Measurements from ENCODE around the gene RNF213. TPM values are rescaled to one million over a fixed set of nuclear protein-coding genes. Genes with fewer than 3 reads are reported as not detected.

Gene RNF213
- total RNA-seq, 1 donor from 2014 or later, result 29.6 TPM

GRCh38 chr17:80377798-80378197, 117.1 kb downstream of the RNF213 start:
- Mint-ChIP-seq H3K27me3 (ENCODE audit: low read depth) (no peaks in the 10 kb centered on the region), H3K27ac (ENCODE audit: unreplicated experiment) (no peak overlapping the region), H3K4me1 (no peaks in the 10 kb centered on the region), H3K9me3 (no peaks in the 10 kb centered on the region), H3K4me3 (no peak overlapping the region), H3K36me3 (ENCODE audit: low read depth) (peaks cover 2% of the 10 kb centered on the region)
- no peak for DNase-seq (ENCODE audit: low read depth, low spot score)
- no peak for TF ChIP-seq CTCF (conservative IDR thresholded peaks at IDR 0.05)

GRCh38 chr17:80379348-80379747, 118.7 kb downstream of the RNF213 start:
- no peak overlapping the region for H3K4me3 Mint-ChIP-seq
- no peaks in the 10 kb centered on the region for H3K27me3 Mint-ChIP-seq (ENCODE audit: low read depth)

GRCh38 chr17:80380068-80380467, 119.4 kb downstream of the RNF213 start:
- DNase-seq (ENCODE audit: low read depth, low spot score), result no peak
- Mint-ChIP-seq H3K27ac (ENCODE audit: unreplicated experiment) (no peak overlapping the region), H3K4me3 (no peak overlapping the region), H3K27me3 (ENCODE audit: low read depth) (no peaks in the 10 kb centered on the region), H3K4me1 (no peaks in the 10 kb centered on the region), H3K9me3 (no peaks in the 10 kb centered on the region), H3K36me3 (ENCODE audit: low read depth) (peaks cover 7% of the 10 kb centered on the region)
- TF ChIP-seq CTCF (conservative IDR thresholded peaks at IDR 0.05), result no peak

More at GRCh38 chr17:80379348-80379747, 118.7 kb downstream of the RNF213 start:
- Mint-ChIP-seq H3K4me1 (no peaks in the 10 kb centered on the region), H3K27ac (ENCODE audit: unreplicated experiment) (no peak overlapping the region), H3K9me3 (no peaks in the 10 kb centered on the region), H3K36me3 (ENCODE audit: low read depth) (peaks cover 7% of the 10 kb centered on the region)
- TF ChIP-seq CTCF (conservative IDR thresholded peaks at IDR 0.05), result no peak
- no peak for DNase-seq (ENCODE audit: low read depth, low spot score)

- no peak overlapping the region for H3K4me3 Mint-ChIP-seq
- H3K27me3 Mint-ChIP-seq (ENCODE audit: low read depth), result no peaks in the 10 kb centered on the region
- no peak for DNase-seq (ENCODE audit: low read depth, low spot score)
- no peak overlapping the region for H3K27ac Mint-ChIP-seq (ENCODE audit: unreplicated experiment)
- no peak for TF ChIP-seq CTCF (conservative IDR thresholded peaks at IDR 0.05)
- no peaks in the 10 kb centered on the region for H3K9me3 Mint-ChIP-seq
- peaks cover 7% of the 10 kb centered on the region for H3K36me3 Mint-ChIP-seq (ENCODE audit: low read depth)
- H3K4me1 Mint-ChIP-seq, result no peaks in the 10 kb centered on the region
Measured at GRCh38 chr17:80380555-80381002, 119.9 kb downstream of the RNF213 start.

GRCh38 chr17:80381416-80381923, 120.8 kb downstream of the RNF213 start:
- no peak for DNase-seq (ENCODE audit: low read depth, low spot score)
- no peak overlapping the region for H3K27ac Mint-ChIP-seq (ENCODE audit: unreplicated experiment)
- H3K4me3 Mint-ChIP-seq, result no peak overlapping the region
- H3K36me3 Mint-ChIP-seq (ENCODE audit: low read depth), result peaks cover 7% of the 10 kb centered on the region
- TF ChIP-seq CTCF (conservative IDR thresholded peaks at IDR 0.05), result no peak
- H3K27me3 Mint-ChIP-seq (ENCODE audit: low read depth), result no peaks in the 10 kb centered on the region
- no peaks in the 10 kb centered on the region for H3K9me3 Mint-ChIP-seq
- H3K4me1 Mint-ChIP-seq, result no peaks in the 10 kb centered on the region

All from neural crest cell (in vitro differentiated cells).